GM12878 (cell line): ENCODE data around the gene EFCAB9. TPM values are rescaled to one million over a fixed set of nuclear protein-coding genes. Genes with fewer than 3 reads are reported as not detected.

ENCODE experiments used
- ATAC-seq: fragments of 200-7000 bp; cut with Tn5 transposase; 3 replicates; pipeline ENCODE4 v1.9.1; 2020; ENCODE audit warnings: mild to moderate bottlenecking, moderate library complexity
- BruUV-seq: library from RNA; stranded (reverse); fragments of 400-500 nt; replicated peaks from 2 replicates; lab custom pipeline; 2021; lab: Mats Ljungman, UMichigan
- CTCF ChIA-PET: fragments of 300-600 bp; sonication (Branson Sonifier 250); formaldehyde crosslinking; extraction: SDS; loops from one replicate; lab custom pipeline; 2021; ENCODE audit warnings: inconsistent platforms; lab: Yijun Ruan, JAX
- POLR2A ChIA-PET: fragments of 350-600 bp; formaldehyde crosslinking; extraction: SDS; loops from one replicate; lab custom pipeline; 2021; ENCODE audit warnings: inconsistent platforms; lab: Charles Lee
- RAD21 ChIA-PET: fragments of 300-600 bp; sonication (Branson Sonifier 250); formaldehyde crosslinking; loops from one replicate; lab custom pipeline; 2023; ENCODE audit warnings: antibody characterized with exemption; ENCODE audit not compliant: unreplicated experiment; lab: Charles Lee
- SMC1A ChIA-PET: fragments of 300-600 bp; sonication (Branson Sonifier 250); formaldehyde crosslinking; loops from one replicate; lab custom pipeline; 2023; ENCODE audit not compliant: unreplicated experiment, uncharacterized antibody; lab: Charles Lee
- DNase-seq: peaks from one replicate; pipeline ENCODE4 v3.0.0-alpha.2; 2011; ENCODE audit warnings: low read depth, low spot score
- FAIRE-seq: peaks from 3 replicates; lab custom pipeline; 2011; peaks lifted over from hg19 to GRCh38; lab: Jason Lieb, UNC
- H2AFZ ChIP-seq: 2 replicates; pipeline ENCODE4 v1.6.0; 2011; ENCODE audit warnings: low read depth, low read length, control low read depth; ENCODE audit not compliant: control insufficient read depth
- H3K27ac ChIP-seq: 2 replicates; pipeline ENCODE4 v1.5.1; 2011; ENCODE audit warnings: control low read depth; ENCODE audit not compliant: control insufficient read depth, insufficient read depth
- H3K27me3 ChIP-seq, 2 experiments: replicated peaks in 1 of 2; 2 replicates each; pipeline versions ENCODE4 v1.6.0 to v1.6.1; 2011; ENCODE audit warnings: low read length in 1 of 2; ENCODE audit not compliant: control insufficient read depth in 2 of 2, insufficient read depth in 2 of 2
- H3K36me3 ChIP-seq, 2 experiments: 2 replicates each; pipeline ENCODE4 v1.5.1; 2011; ENCODE audit warnings: low read length in 1 of 2; ENCODE audit not compliant: control insufficient read depth in 2 of 2, insufficient read depth in 2 of 2
- H3K4me1 ChIP-seq: 2 replicates; pipeline ENCODE4 v1.6.1; 2011; ENCODE audit warnings: mild to moderate bottlenecking, low read length, moderate library complexity, mixed read lengths; ENCODE audit not compliant: control insufficient read depth, insufficient read depth
- H3K4me2 ChIP-seq: 2 replicates; pipeline ENCODE4 v1.6.0; 2011; ENCODE audit warnings: control low read depth; ENCODE audit not compliant: control insufficient read depth, insufficient read depth
- H3K4me3 ChIP-seq: fragments of 200-600 bp; sonication (generic); 2 replicates; pipeline ENCODE4 v1.5.1; 2016
- H3K79me2 ChIP-seq: 2 replicates; pipeline ENCODE4 v1.6.0; 2011; ENCODE audit warnings: low read length; ENCODE audit not compliant: control insufficient read depth, insufficient read depth
- H3K9ac ChIP-seq: 2 replicates; pipeline ENCODE4 v1.8.0; 2011; ENCODE audit warnings: low read length, control low read depth, mixed read lengths; ENCODE audit not compliant: control insufficient read depth, insufficient read depth
- H3K9me3 ChIP-seq: replicated peaks from 3 replicates; pipeline ENCODE4 v1.5.1; 2011; ENCODE audit warnings: mild to moderate bottlenecking, low read length; ENCODE audit not compliant: control insufficient read depth, insufficient read depth
- H4K20me1 ChIP-seq: 2 replicates; pipeline ENCODE4 v1.6.0; 2011; ENCODE audit not compliant: control insufficient read depth, insufficient read depth
- ASH2L ChIP-seq: fragments of 300-600, 200-600 bp; sonication (generic); IDR thresholded peaks from 2 replicates; pipeline ENCODE4 v1.6.1; 2017; ENCODE audit warnings: low read depth, mild to moderate bottlenecking, borderline replicate concordance
- BACH1 ChIP-seq: fragments of 450-650 bp; IDR thresholded peaks from 2 replicates; pipeline ENCODE4 v1.6.1; 2017; ENCODE audit warnings: mild to moderate bottlenecking, borderline replicate concordance
- EP300 ChIP-seq, 2 experiments: fragments of 150-350 bp in 1 of 2; IDR thresholded peaks; 2 replicates each; pipeline ENCODE4 v1.6.1; 2011 to 2012; ENCODE audit warnings: low read depth in 2 of 2, low read length in 2 of 2, borderline replicate concordance in 1 of 2, improper control_type of control experiment in 1 of 2, inconsistent platforms in 1 of 2; ENCODE audit not compliant: control insufficient read depth in 1 of 2
- ESRRA ChIP-seq: IDR thresholded peaks from 2 replicates; pipeline ENCODE4 v1.6.1; 2012; ENCODE audit warnings: mild to moderate bottlenecking, low read length, improper control_type of control experiment
- IRF4 ChIP-seq: IDR thresholded peaks from 2 replicates; pipeline ENCODE4 v1.6.1; 2011; ENCODE audit warnings: low read depth, low read length
- KLF5 ChIP-seq: fragments of 450-650 bp; IDR thresholded peaks from 2 replicates; pipeline ENCODE4 v1.6.1; 2014; ENCODE audit warnings: mild to moderate bottlenecking; ENCODE audit not compliant: partially characterized antibody
- LARP7 ChIP-seq: fragments of 450-650 bp; IDR thresholded peaks from 2 replicates; pipeline ENCODE4 v1.6.1; 2017; ENCODE audit warnings: mild to moderate bottlenecking
- NR2F1 ChIP-seq: fragments of 450-650 bp; conservative IDR thresholded peaks from 2 replicates; pipeline ENCODE4 v1.6.1; 2017; ENCODE audit warnings: mild to moderate bottlenecking
- PKNOX1 ChIP-seq: fragments of 450-650 bp; IDR thresholded peaks from 2 replicates; pipeline ENCODE4 v1.6.1; 2016; ENCODE audit warnings: mild to moderate bottlenecking
- PML ChIP-seq: IDR thresholded peaks from 2 replicates; pipeline ENCODE4 v1.6.1; 2012; ENCODE audit warnings: low read length, inconsistent platforms
- POLR2A ChIP-seq: IDR thresholded peaks from 2 replicates; pipeline ENCODE4 v1.6.1; 2011; ENCODE audit warnings: low read depth, mild to moderate bottlenecking, low read length
- RBBP5 ChIP-seq: fragments of 200-600 bp; sonication (generic); conservative IDR thresholded peaks from 2 replicates; pipeline ENCODE4 v1.6.1; 2016
- RELB ChIP-seq: fragments of 450-650 bp; IDR thresholded peaks from 2 replicates; pipeline ENCODE4 v1.6.1; 2017; ENCODE audit warnings: low read depth, mild to moderate bottlenecking, moderate library complexity
- ZBTB4 ChIP-seq: fragments of 450-650 bp; formaldehyde crosslinking; IDR thresholded peaks from 2 replicates; pipeline ENCODE4 v1.4.0; 2022; ENCODE audit warnings: mild to moderate bottlenecking, moderate library complexity
- WGBS: methylation state at CpG from one replicate; pipeline ENCODE4 v1.1.6; 2016; ENCODE audit warnings: low lambda C conversion rate; ENCODE audit not compliant: insufficient replicate concordance, insufficient coverage; ENCODE audit errors: missing lambda C conversion rate; 5-methylcytosine and 5-hydroxymethylcytosine counted together
- in situ Hi-C: fragments of 300-500 bp; cut with MboI; formaldehyde crosslinking; loops from 9 replicates; pipeline ENCODE4 v1.14.3; 2018; ENCODE audit warnings: mixed read lengths
- intact Hi-C: fragments of 100-400 bp; cut with micrococcal nuclease; formaldehyde crosslinking; loops from one replicate; pipeline ENCODE4 v1.14.2; 2022; ENCODE audit not compliant: unreplicated experiment
- polyA plus RNA-seq, 11 experiments: library from polyadenylated mRNA; depleted of rRNA in 4 of 11; unstranded in 6 of 11; stranded (reverse) in 5 of 11; fragments of >200 nt; fragmentation: Nextera tagmentation in 4 of 11; fragmentation: Illumina TruSeq in 1 of 11; extraction: Ambion mirVana in 4 of 11; extraction: Trizol in 1 of 11; gene quantifications; 1 replicate in 1 of 11; 2 replicates in 10 of 11; pipeline versions ENCODE4 v1.2.1 to v1.2.3, GENCODE V29; 2011 to 2016; ENCODE audit warnings: inconsistent platforms in 2 of 11, missing spikeins in 2 of 11, low read depth in 1 of 11
- total RNA-seq, 4 experiments: library from RNA; depleted of rRNA in 3 of 4; stranded (reverse); fragments of >200 nt in 3 of 4; fragmentation: Illumina TruSeq in 1 of 4; extraction: Trizol in 1 of 4; gene quantifications; 2 replicates each; pipeline versions ENCODE4 v1.2.1 to v1.2.3, GENCODE V29; 2013 to 2021

The EFCAB9 gene
- total and polyA plus RNA-seq, 10 of the 15 experiments (the other 5 are each of a cell fraction or from before 2014, with no cell fraction given): 0.73 TPM; not detected in 9

GRCh38 chr5:172187118-172188032 lies 6.6 kb upstream of the EFCAB9 start:
- FAIRE-seq (no peak), DNase-seq (no peak), ATAC-seq (peak; percentile 64)
- Histone ChIP-seq H3K4me3 (peak overlapping the region; percentile 89), H3K9ac (peak overlapping the region; percentile 95), H3K4me2 (peak overlapping the region; percentile 73), H3K27ac (peak overlapping the region; percentile 68), H2AFZ (peak overlapping the region; percentile 82), H3K4me1 (peaks cover 27% of the 10 kb centered on the region), H3K79me2 (peaks cover 55% of the 10 kb centered on the region), H3K9me3 (no peaks in the 10 kb centered on the region), H3K36me3 (peaks cover 0 to 2% of the 10 kb centered on the region in 2 experiments; a peak in 1 of 4 replicates), H4K20me1 (no peaks in the 10 kb centered on the region), H3K27me3 (no peaks in the 10 kb centered on the region)
- intact Hi-C loops (loop anchor here (1.0 to 10.0 kb wide), 8 partner anchors 13 to 275 kb away; partner anchors contain the start of gene FBXW11), in situ Hi-C loops (loop anchor here (5.0 kb wide), 1 partner anchor 180 kb away; the partner anchor contains the start of gene FBXW11)
- under 1% methylated on average over 64 of the region's 66 CpGs for WGBS
- CTCF ChIA-PET: interaction anchor here (0.6 to 8.0 kb wide), 22 partner anchors 9 to 278 kb away, joined by 3 to 162 read pairs (median 4); partner anchors contain the start of gene FBXW11
- POLR2A ChIA-PET: interaction anchor here (0.5 to 8.0 kb wide), 15 partner anchors 9 to 768 kb away, joined by 3 to 115 read pairs (median 5); partner anchors contain the start of genes FBXW11 and UBTD2
- TSS peak; percentile 68 for BruUV-seq
- SMC1A ChIA-PET: interaction anchor here (0.7 to 10.5 kb wide), 20 partner anchors 9 to 277 kb away, joined by 3 to 165 read pairs (median 5); partner anchors contain the start of genes FBXW11 and UBTD2
- RAD21 ChIA-PET: interaction anchor here (0.7 to 7.7 kb wide), 26 partner anchors 13 to 275 kb away, joined by 3 to 158 read pairs (median 6); partner anchors contain the start of genes FBXW11 and UBTD2
- peak; percentile 49; the same call in 1 of the 2 replicates for TF ChIP-seq ASH2L
- no peak for TF ChIP-seq PML
- no peak for TF ChIP-seq PKNOX1
- no peak for TF ChIP-seq ESRRA
- no peak for TF ChIP-seq BACH1
- no peak for TF ChIP-seq RBBP5
- no peak for TF ChIP-seq KLF5
- 0 out of 4 replicates have a peak, but pooled peaks of 1 of the 2 experiments have one; percentile 1 for TF ChIP-seq EP300 (IDR thresholded peaks at IDR 0.05; ENCODE audit: borderline replicate concordance in 1 of 2, control insufficient read depth in 1 of 2, low read depth in 2 of 2, low read length in 2 of 2)
- peak; percentile 20 for TF ChIP-seq POLR2A
- TF ChIP-seq RELB: peak; percentile 50; the same call in 1 of the 2 replicates
- TF ChIP-seq IRF4: no peak
- TF ChIP-seq NR2F1: no peak; the same call in 1 of the 2 replicates
- no peak for TF ChIP-seq ZBTB4
- peak; percentile 77; the same call in 1 of the 2 replicates for TF ChIP-seq LARP7
